Osteoblast (primary cell): Measurements from ENCODE around the gene OR51B5. TPM values are rescaled to one million over a fixed set of nuclear protein-coding genes. Genes with fewer than 3 reads are reported as not detected.
"Not testable (repeated sequence)": the region's sequence is repeated elsewhere in the genome, so short reads cannot be mapped to it uniquely, and the experiment has no call there.

Experiments
- DNase-seq: peaks from one replicate; pipeline ENCODE4 v3.0.0; 2011; ENCODE audit warnings: low spot score, mixed read lengths; ENCODE audit not compliant: insufficient read length; ENCODE audit errors: missing footprints
- H2AFZ ChIP-seq: 2 replicates; pipeline ENCODE4 v1.6.0; 2011; ENCODE audit warnings: mild to moderate bottlenecking, low read length
- H3K27ac ChIP-seq: 2 replicates; pipeline ENCODE4 v1.5.1; 2011; ENCODE audit warnings: mild to moderate bottlenecking, low read depth, low read length, moderate library complexity
- H3K27me3 ChIP-seq: 2 replicates; pipeline ENCODE4 v1.6.0; 2012; ENCODE audit warnings: mild to moderate bottlenecking, control low read depth, inconsistent platforms, low read length, moderate library complexity; ENCODE audit not compliant: insufficient read depth
- H3K36me3 ChIP-seq: 2 replicates; pipeline ENCODE4 v1.5.1; 2011; ENCODE audit warnings: mild to moderate bottlenecking, low read length, control low read depth, moderate library complexity; ENCODE audit not compliant: insufficient read depth
- H3K4me1 ChIP-seq: 2 replicates; pipeline ENCODE4 v1.5.1; 2011; ENCODE audit warnings: mild to moderate bottlenecking, low read length, control low read depth, moderate library complexity; ENCODE audit not compliant: insufficient read depth
- H3K4me2 ChIP-seq: 2 replicates; pipeline ENCODE4 v1.6.0; 2011; ENCODE audit warnings: mild to moderate bottlenecking, low read length; ENCODE audit not compliant: insufficient read depth
- H3K4me3 ChIP-seq: fragments of 200-600 bp; sonication (generic); 3 replicates; pipeline ENCODE4 v1.5.1; 2012; ENCODE audit warnings: mild to moderate bottlenecking, low read length, inconsistent platforms; ENCODE audit not compliant: insufficient read depth
- H3K79me2 ChIP-seq: 2 replicates; pipeline ENCODE4 v1.6.0; 2012; ENCODE audit warnings: mild to moderate bottlenecking, low read length, control low read depth, inconsistent platforms; ENCODE audit not compliant: insufficient read depth
- H3K9me3 ChIP-seq: 2 replicates; pipeline ENCODE4 v1.5.1; 2011; ENCODE audit warnings: low read depth, low read length, control low read depth
- H4K20me1 ChIP-seq: 2 replicates; pipeline ENCODE4 v1.6.0; 2012; ENCODE audit warnings: mild to moderate bottlenecking, low read length, control low read depth; ENCODE audit not compliant: insufficient read depth
- total RNA-seq: library from RNA; depleted of rRNA; stranded (reverse); fragments of >200 nt; gene quantifications from 2 replicates; pipeline ENCODE4 v1.2.3, GENCODE V29; 2012
- TF ChIP-seq, protein P1 (sequence below): IDR thresholded peaks from 2 replicates; pipeline ENCODE4 v1.5.1; 2011; ENCODE audit warnings: mild to moderate bottlenecking, low read depth, low read length, moderate library complexity; ENCODE audit errors: extremely low read depth

Gene OR51B5
- total RNA-seq, 1 donor = not detected

DNA sequence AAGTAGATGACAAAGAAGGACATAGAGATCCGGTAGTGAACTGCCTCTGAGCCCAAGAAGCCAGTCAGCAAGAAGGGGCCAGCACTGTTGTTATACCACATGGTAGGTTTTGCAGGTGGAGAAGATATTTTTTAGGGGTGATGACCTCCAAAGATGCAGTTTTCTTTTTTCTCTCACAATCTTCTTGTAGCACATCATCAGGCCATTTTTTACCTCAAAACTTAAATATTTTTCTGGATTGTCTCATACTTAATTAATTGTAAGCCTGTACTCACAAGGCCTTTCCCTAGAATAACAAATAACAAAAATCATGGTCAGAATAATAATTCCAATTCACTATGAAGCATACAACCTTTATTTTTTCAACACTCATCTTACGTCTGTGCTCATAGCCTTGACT, 41.5 kb downstream of the OR51B5 start, which contains the start of gene OR51B4:
OR51B4 (minus strand) TSS at position 101 of the 400 bp plus-strand sequence; CDS start at position 101, 0 bp downstream.
- Histone ChIP-seq H3K79me2 (no peaks in the 10 kb centered on the region), H4K20me1 (no peaks in the 10 kb centered on the region), H2AFZ (no peak within 1 kb of the TSS), H3K9me3 (no peaks in the 10 kb centered on the region), H3K27me3 (no peaks in the 10 kb centered on the region), H3K27ac (no peak within 1 kb of the TSS), H3K4me3 (no peak within 1 kb of the TSS), H3K4me1 (peaks cover 20% of the 10 kb centered on the region), H3K36me3 (no peaks in the 10 kb centered on the region), H3K4me2 (no peak within 1 kb of the TSS)
- DNase-seq = no peak
- TF ChIP-seq, protein P1, sequence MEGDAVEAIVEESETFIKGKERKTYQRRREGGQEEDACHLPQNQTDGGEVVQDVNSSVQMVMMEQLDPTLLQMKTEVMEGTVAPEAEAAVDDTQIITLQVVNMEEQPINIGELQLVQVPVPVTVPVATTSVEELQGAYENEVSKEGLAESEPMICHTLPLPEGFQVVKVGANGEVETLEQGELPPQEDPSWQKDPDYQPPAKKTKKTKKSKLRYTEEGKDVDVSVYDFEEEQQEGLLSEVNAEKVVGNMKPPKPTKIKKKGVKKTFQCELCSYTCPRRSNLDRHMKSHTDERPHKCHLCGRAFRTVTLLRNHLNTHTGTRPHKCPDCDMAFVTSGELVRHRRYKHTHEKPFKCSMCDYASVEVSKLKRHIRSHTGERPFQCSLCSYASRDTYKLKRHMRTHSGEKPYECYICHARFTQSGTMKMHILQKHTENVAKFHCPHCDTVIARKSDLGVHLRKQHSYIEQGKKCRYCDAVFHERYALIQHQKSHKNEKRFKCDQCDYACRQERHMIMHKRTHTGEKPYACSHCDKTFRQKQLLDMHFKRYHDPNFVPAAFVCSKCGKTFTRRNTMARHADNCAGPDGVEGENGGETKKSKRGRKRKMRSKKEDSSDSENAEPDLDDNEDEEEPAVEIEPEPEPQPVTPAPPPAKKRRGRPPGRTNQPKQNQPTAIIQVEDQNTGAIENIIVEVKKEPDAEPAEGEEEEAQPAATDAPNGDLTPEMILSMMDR = no peak

DNA sequence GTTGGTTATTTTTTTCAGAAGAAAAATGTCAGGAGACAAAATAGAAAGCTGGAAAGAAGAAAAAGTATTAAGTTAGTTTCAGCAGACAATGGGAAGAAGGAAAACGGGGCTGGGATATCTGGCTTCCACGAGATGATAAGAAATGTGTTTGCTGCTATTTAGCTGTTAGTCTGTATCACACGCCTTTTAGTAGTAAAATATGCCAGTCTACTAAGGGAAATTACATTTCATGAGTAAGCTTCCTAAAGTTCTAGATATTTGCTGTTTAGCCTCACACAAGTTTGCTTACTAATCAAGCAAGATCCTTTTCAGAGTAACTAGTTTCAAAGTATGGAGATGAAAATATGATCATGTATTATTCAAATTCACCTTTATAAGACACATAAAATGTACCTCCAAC, 43.1 kb downstream of the OR51B5 start:
- H3K4me2 ChIP-seq = no peak overlapping the region
- no peaks in the 10 kb centered on the region for H3K27me3 ChIP-seq
- H3K4me1 ChIP-seq = peaks cover 20% of the 10 kb centered on the region
- peak overlapping the region; percentile 7 for H2AFZ ChIP-seq
- H3K79me2 ChIP-seq = no peaks in the 10 kb centered on the region
- TF ChIP-seq, protein P1 = no peak
- H3K36me3 ChIP-seq = no peaks in the 10 kb centered on the region
- no peak overlapping the region for H3K27ac ChIP-seq
- H3K4me3 ChIP-seq = no peak overlapping the region
- no peak for DNase-seq
- no peaks in the 10 kb centered on the region for H4K20me1 ChIP-seq
- no peaks in the 10 kb centered on the region for H3K9me3 ChIP-seq

DNA sequence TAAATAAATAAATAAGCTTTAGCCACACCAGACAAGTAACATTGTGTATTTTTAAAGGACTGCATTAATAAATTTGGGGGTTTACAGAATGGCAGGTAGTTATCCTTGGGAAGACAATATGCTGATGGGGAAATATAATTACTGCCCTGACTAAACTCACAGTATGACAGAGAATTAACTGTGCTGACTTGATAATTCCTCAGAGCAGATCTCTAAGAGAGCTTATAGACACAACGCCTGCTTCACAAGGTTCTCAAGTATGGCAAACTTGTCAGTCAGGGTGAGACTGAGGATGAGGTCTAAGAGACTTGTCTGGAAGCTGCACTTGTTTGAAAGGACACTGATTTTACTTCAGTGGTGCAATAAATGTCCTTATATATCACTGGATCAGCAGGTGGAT, 44.9 kb downstream of the OR51B5 start:
- Histone ChIP-seq H3K36me3 (no peaks in the 10 kb centered on the region), H3K27me3 (no peaks in the 10 kb centered on the region), H4K20me1 (no peaks in the 10 kb centered on the region), H3K4me3 (no peak overlapping the region), H3K4me1 (peaks cover 11% of the 10 kb centered on the region), H2AFZ (no peak overlapping the region), H3K9me3 (no peaks in the 10 kb centered on the region), H3K4me2 (no peak overlapping the region), H3K27ac (no peak overlapping the region), H3K79me2 (no peaks in the 10 kb centered on the region)
- DNase-seq = no peak
- TF ChIP-seq, protein P1 = no peak

DNA sequence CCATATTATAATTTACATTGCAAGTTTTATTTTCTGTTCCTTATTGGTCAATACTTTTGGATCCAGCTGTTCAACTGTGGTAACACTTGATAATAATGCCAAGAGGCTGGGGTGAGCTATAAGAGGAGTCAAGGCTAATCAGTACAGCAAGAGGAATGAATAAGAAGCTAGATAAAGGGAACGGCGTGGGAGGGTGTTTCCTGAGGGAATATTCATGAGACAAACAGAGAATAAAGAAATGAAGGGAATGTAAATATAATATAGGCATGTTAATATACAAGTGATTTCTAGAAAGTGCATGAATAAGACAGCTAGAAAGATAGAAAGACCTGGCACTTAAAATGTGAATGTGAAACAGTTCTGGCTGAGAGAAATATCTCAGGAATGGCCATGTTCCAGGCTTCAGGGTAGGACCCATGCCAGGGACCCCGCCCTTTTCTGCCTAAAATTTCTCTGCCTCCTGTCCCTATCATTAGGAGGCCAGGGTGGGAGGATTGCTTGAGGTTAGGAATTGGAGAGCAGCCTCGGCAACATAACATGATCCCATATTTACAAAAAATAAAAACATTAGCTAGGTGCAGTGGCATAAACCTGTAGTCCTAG, 45.5 kb downstream of the OR51B5 start:
- H3K4me3 ChIP-seq = no peak overlapping the region
- no peaks in the 10 kb centered on the region for H3K36me3 ChIP-seq
- DNase-seq = peak; percentile 74
- no peak overlapping the region for H3K27ac ChIP-seq
- no peaks in the 10 kb centered on the region for H3K27me3 ChIP-seq
- no peak overlapping the region for H2AFZ ChIP-seq
- TF ChIP-seq, protein P1 = no peak
- H3K9me3 ChIP-seq = no peaks in the 10 kb centered on the region
- H3K79me2 ChIP-seq = no peaks in the 10 kb centered on the region
- H4K20me1 ChIP-seq = no peaks in the 10 kb centered on the region
- H3K4me2 ChIP-seq = no peak overlapping the region
- H3K4me1 ChIP-seq = peaks cover 14% of the 10 kb centered on the region

DNA sequence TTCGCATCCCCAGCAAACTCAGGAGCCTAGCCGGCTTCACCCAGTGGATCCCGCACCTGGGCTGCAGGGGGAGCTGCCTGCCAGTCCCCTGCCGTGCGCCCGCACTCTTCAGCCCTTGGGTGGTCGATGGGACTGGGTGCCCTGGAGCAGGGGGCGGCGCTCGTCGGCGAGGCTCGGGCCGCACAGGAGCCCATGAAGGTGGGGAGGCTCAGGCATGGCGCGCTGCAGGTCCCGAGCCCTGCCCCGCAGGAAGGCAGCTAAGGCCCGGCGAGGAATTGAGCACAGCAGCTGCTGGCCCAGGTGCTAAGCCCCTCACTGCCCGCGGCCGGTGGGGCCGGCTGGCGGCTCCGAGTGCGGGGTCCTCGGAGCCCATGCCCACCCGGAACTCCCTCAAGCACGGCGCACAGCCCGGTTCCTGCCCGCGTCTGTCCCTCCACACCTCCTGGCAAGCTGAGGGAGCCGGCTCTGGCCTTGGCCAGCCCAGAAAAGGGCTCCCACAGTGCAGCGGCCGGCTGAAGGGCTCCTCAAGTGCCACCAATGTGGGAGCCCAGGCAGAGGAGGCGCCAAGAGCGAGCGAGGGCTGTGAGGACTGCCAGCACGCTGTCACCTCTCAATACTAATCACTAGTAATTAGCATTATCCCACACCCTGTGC, 48.9 kb downstream of the OR51B5 start:
- H3K27ac ChIP-seq, H3K4me3 ChIP-seq, H3K4me2 ChIP-seq, H3K79me2 ChIP-seq, H2AFZ ChIP-seq, H3K36me3 ChIP-seq, H3K27me3 ChIP-seq, H3K9me3 ChIP-seq, H4K20me1 ChIP-seq, DNase-seq: not testable (repeated sequence)
- peaks cover 14% of the 10 kb centered on the region for H3K4me1 ChIP-seq
